ENCODE results near the gene RCCD1.

Gene RCCD1

DNA sequence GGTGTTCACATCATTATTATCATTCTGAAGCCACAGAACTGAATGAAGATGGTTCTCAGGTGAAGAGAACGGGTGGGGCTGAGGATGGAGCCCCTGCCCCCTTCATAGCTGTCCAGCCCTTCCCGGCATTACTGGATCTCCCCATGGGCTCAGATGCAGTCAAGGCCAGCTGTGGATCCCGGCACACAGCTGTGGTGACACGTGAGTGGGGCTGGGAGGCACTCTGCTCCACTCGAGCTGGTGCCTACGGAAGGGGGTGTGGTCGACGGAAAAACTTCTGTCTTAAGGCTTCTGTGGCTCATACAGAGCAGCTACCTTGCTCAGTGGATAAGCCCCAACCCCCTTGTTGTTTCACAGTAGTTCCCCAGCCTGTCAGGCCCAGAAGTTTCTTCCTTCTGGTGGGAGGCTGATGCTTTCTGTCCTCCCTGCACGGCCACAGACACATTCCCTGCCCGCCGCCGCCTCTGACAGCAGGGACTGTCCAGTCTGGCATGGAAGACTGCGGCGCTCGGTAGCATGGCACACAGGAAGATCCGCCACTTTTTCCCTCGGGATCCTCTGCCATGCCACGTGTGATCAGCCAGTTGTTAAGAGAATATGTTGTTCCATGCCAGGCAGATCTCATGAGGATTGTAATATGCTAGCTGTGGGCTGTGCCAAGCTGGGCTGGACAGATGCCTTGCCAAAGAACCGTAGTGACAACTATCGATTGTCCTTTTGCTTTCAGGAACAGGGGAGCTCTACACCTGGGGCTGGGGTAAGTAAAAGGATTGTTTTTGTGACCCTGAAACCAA, 5.8 kb downstream of the RCCD1 start:
- no peak for DNase-seq (ENCODE audit: extremely low read depth, low read depth)
- TF ChIP-seq, protein P1, sequence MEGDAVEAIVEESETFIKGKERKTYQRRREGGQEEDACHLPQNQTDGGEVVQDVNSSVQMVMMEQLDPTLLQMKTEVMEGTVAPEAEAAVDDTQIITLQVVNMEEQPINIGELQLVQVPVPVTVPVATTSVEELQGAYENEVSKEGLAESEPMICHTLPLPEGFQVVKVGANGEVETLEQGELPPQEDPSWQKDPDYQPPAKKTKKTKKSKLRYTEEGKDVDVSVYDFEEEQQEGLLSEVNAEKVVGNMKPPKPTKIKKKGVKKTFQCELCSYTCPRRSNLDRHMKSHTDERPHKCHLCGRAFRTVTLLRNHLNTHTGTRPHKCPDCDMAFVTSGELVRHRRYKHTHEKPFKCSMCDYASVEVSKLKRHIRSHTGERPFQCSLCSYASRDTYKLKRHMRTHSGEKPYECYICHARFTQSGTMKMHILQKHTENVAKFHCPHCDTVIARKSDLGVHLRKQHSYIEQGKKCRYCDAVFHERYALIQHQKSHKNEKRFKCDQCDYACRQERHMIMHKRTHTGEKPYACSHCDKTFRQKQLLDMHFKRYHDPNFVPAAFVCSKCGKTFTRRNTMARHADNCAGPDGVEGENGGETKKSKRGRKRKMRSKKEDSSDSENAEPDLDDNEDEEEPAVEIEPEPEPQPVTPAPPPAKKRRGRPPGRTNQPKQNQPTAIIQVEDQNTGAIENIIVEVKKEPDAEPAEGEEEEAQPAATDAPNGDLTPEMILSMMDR (IDR thresholded peaks at IDR 0.05; ENCODE audit: low read depth, low read length) = no peak

- DNase-seq (ENCODE audit: extremely low read depth, low read depth) = no peak
- TF ChIP-seq, protein P1 (IDR thresholded peaks at IDR 0.05; ENCODE audit: low read depth, low read length) = no peak
Measured at GRCh38 chr15:90962021-90962420, 7.3 kb downstream of the RCCD1 start.

GRCh38 chr15:90966262-90966661, 11.6 kb downstream of the RCCD1 start:
- TF ChIP-seq, protein P1 (IDR thresholded peaks at IDR 0.05; ENCODE audit: low read depth, low read length) = no peak
- DNase-seq (ENCODE audit: extremely low read depth, low read depth) = no peak

- no peak for DNase-seq (ENCODE audit: extremely low read depth, low read depth)
- TF ChIP-seq, protein P1 (IDR thresholded peaks at IDR 0.05; ENCODE audit: low read depth, low read length) = no peak
Measured at GRCh38 chr15:90967206-90967605, 12.5 kb downstream of the RCCD1 start.

- no peak for DNase-seq (ENCODE audit: extremely low read depth, low read depth)
- TF ChIP-seq, protein P1 (IDR thresholded peaks at IDR 0.05; ENCODE audit: low read depth, low read length) = no peak
Measured at GRCh38 chr15:90968434-90968833, 13.8 kb downstream of the RCCD1 start.

GRCh38 chr15:90970274-90970673, 15.6 kb downstream of the RCCD1 start:
- TF ChIP-seq, protein P1 (IDR thresholded peaks at IDR 0.05; ENCODE audit: low read depth, low read length) = no peak
- no peak for DNase-seq (ENCODE audit: extremely low read depth, low read depth)

DNA sequence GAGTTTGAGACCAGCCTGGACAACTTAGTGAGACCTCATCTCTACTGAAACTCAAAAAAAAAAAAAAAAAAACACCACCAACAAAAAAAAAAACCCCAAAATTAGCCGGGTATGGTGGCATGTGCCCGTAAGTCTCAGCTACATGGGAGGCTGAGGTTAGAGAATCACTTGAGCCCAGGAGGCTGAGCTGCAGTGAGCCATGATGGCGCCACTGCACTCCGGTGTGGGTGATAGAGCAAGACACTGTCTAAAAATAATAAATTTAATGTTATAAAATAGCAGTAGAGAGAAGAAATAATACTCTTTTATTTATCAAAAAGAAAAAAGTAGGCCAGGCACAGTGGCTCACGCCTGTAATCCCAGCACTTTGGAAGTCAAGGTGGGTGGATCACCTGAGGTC, 17.4 kb downstream of the RCCD1 start:
- TF ChIP-seq, protein P1 (IDR thresholded peaks at IDR 0.05; ENCODE audit: low read depth, low read length) = no peak
- DNase-seq (ENCODE audit: extremely low read depth, low read depth) = no peak

All from AG09319 (cell line).